HG02623 (cell line): ENCODE measurements around the gene SPC25.

Source experiments
- ATAC-seq: cut with Tn5 transposase; IDR thresholded peaks from one replicate; pipeline ENCODE4 v1.9.1; 2021; ENCODE audit warnings: moderate library complexity; ENCODE audit not compliant: unreplicated experiment

Gene SPC25

GRCh38 chr2:168848225-168848624 lies 42.0 kb downstream of the SPC25 start:
- no peak for ATAC-seq

- ATAC-seq, result no peak
Observed at GRCh38 chr2:168843253-168843652, 47.0 kb downstream of the SPC25 start.

- ATAC-seq, result no peak
Observed at GRCh38 chr2:168841445-168841844, 48.8 kb downstream of the SPC25 start.

GRCh38 chr2:168835969-168836368 lies 54.3 kb downstream of the SPC25 start:
- no peak for ATAC-seq

GRCh38 chr2:168831662-168832061 lies 58.6 kb downstream of the SPC25 start:
- no peak for ATAC-seq

GRCh38 chr2:168830958-168831357 lies 59.3 kb downstream of the SPC25 start:
- no peak for ATAC-seq

- no peak for ATAC-seq
Observed at GRCh38 chr2:168825126-168825525, 65.1 kb downstream of the SPC25 start.

GRCh38 chr2:168821992-168822391 lies 68.2 kb downstream of the SPC25 start:
- ATAC-seq, result no peak

GRCh38 chr2:168821577-168821976 lies 68.7 kb downstream of the SPC25 start:
- ATAC-seq, result no peak
